PC-3 (cell line): ENCODE measurements around the gene KRTAP10-11. TPM values are rescaled to one million over a fixed set of nuclear protein-coding genes. Genes with fewer than 3 reads are reported as not detected.

Experiments used
- ATAC-seq: fragments of 200-7000 bp; cut with Tn5 transposase; 2 replicates; pipeline ENCODE4 v1.9.1; 2020; ENCODE audit warnings: mild to moderate bottlenecking, moderate library complexity
- BruUV-seq: library from RNA; stranded (reverse); fragments of 400-500 nt; replicated peaks from 2 replicates; lab custom pipeline; 2021; lab: Mats Ljungman, UMichigan
- CTCF ChIA-PET: fragments of 300-600 bp; sonication (Branson Sonifier 250); formaldehyde crosslinking; loops from one replicate; lab custom pipeline; 2022; ENCODE audit warnings: antibody characterized with exemption; lab: Charles Lee
- POLR2A ChIA-PET: fragments of 300-600 bp; sonication (Branson Sonifier 250); formaldehyde crosslinking; loops from one replicate; lab custom pipeline; 2022; ENCODE audit warnings: antibody characterized with exemption; ENCODE audit not compliant: unreplicated experiment; lab: Charles Lee
- DNase-seq: peaks from one replicate; pipeline ENCODE4 v3.0.0-alpha.2; 2015
- H2AFZ ChIP-seq: fragments of 300-600 bp; sonication (generic); 2 replicates; pipeline ENCODE4 v1.6.0; 2016; ENCODE audit warnings: antibody characterized with exemption, low read length
- H3F3A ChIP-seq: fragments of 300-600 bp; sonication (generic); one replicate; pipeline ENCODE4 v1.6.0; 2017; ENCODE audit warnings: antibody characterized with exemption, low read length, control low read depth, mild to moderate bottlenecking; ENCODE audit not compliant: unreplicated experiment
- H3K27ac ChIP-seq: fragments of 300-600 bp; sonication (generic); 2 replicates; pipeline ENCODE4 v1.5.1; 2016; ENCODE audit warnings: mild to moderate bottlenecking, low read length
- H3K27me3 ChIP-seq: fragments of 300-600 bp; sonication (generic); 2 replicates; pipeline ENCODE4 v1.6.1; 2016; ENCODE audit warnings: low read length, mixed read lengths
- H3K36me3 ChIP-seq: fragments of 300-600 bp; sonication (generic); 2 replicates; pipeline ENCODE4 v1.6.1; 2016; ENCODE audit warnings: low read depth, mixed run types, low read length, mixed read lengths
- H3K4me1 ChIP-seq: fragments of 300-600 bp; sonication (generic); 2 replicates; pipeline ENCODE4 v1.5.1; 2016; ENCODE audit warnings: low read length; ENCODE audit not compliant: insufficient read depth
- H3K4me2 ChIP-seq: fragments of 300-600 bp; sonication (generic); 2 replicates; pipeline ENCODE4 v1.6.0; 2016; ENCODE audit warnings: low read length
- H3K4me3 ChIP-seq: fragments of 300-600 bp; sonication (generic); 2 replicates; pipeline ENCODE4 v1.5.1; 2016; ENCODE audit warnings: mild to moderate bottlenecking, low read length, mixed read lengths
- H3K79me2 ChIP-seq: fragments of 300-600 bp; sonication (generic); 2 replicates; pipeline ENCODE4 v1.6.1; 2017; ENCODE audit warnings: low read length, mixed read lengths
- H3K9ac ChIP-seq: fragments of 300-600 bp; sonication (generic); 2 replicates; pipeline ENCODE4 v1.6.0; 2016; ENCODE audit warnings: mild to moderate bottlenecking, low read length
- H3K9me2 ChIP-seq: fragments of 300-600 bp; sonication (generic); replicated peaks from 2 replicates; pipeline ENCODE4 v1.6.1; 2016; ENCODE audit warnings: mixed run types, low read length, mixed read lengths
- H3K9me3 ChIP-seq: fragments of 300-600 bp; sonication (generic); 2 replicates; pipeline ENCODE4 v1.6.1; 2016; ENCODE audit warnings: low read length, mixed read lengths
- H4K20me1 ChIP-seq: fragments of 300-600 bp; sonication (generic); 2 replicates; pipeline ENCODE4 v1.6.1; 2016; ENCODE audit warnings: low read length, mixed read lengths
- CTCF ChIP-seq: fragments of 300-600 bp; sonication (generic); conservative IDR thresholded peaks from 2 replicates; pipeline ENCODE4 v1.5.1; 2017; ENCODE audit warnings: antibody characterized with exemption, low read depth, mild to moderate bottlenecking, low read length
- EZH2 ChIP-seq: fragments of 300-600 bp; sonication (generic); IDR thresholded peaks from one replicate; pipeline ENCODE4 v1.6.1; 2017; ENCODE audit warnings: antibody characterized with exemption, mild to moderate bottlenecking, low read length; ENCODE audit not compliant: unreplicated experiment
- EZH2phosphoT487 ChIP-seq: fragments of 300-600 bp; sonication (generic); IDR thresholded peaks from 2 replicates; pipeline ENCODE4 v1.6.1; 2018; ENCODE audit warnings: mild to moderate bottlenecking, antibody characterized with exemption, low read length, borderline replicate concordance
- intact Hi-C: fragments of 100-400 bp; cut with micrococcal nuclease; formaldehyde crosslinking; loops from 2 replicates; pipeline ENCODE4 v1.9.0; 2023
- total RNA-seq: library from RNA; depleted of rRNA; stranded (reverse); fragments of >200 nt; gene quantifications from 2 replicates; pipeline ENCODE4 v1.2.3, GENCODE V29; 2014

Gene KRTAP10-11
- total RNA-seq, 1 experiment from 2014 or later, result not detected

GRCh38 chr21:44644878-44645277 is 1.3 kb upstream of the KRTAP10-11 start:
- Histone ChIP-seq H3K4me2 (no peak overlapping the region), H3K9me2 (no peaks in the 10 kb centered on the region), H3K4me3 (no peak overlapping the region), H3K79me2 (no peaks in the 10 kb centered on the region), H4K20me1 (no peaks in the 10 kb centered on the region), H3K36me3 (no peaks in the 10 kb centered on the region), H3K27me3 (no peaks in the 10 kb centered on the region), H3F3A (no peaks in the 10 kb centered on the region), H2AFZ (no peak overlapping the region), H3K9ac (no peak overlapping the region), H3K27ac (no peak overlapping the region), H3K4me1 (no peaks in the 10 kb centered on the region), H3K9me3 (no peaks in the 10 kb centered on the region)
- no peak for TF ChIP-seq EZH2phosphoT487
- no peak for TF ChIP-seq EZH2
- TF ChIP-seq CTCF, result no peak
- no peak for ATAC-seq
- CTCF ChIA-PET, result no interaction called here
- POLR2A ChIA-PET, result interaction anchor here (0.5 kb wide), 1 partner anchor 141 kb away, joined by 7 read pairs; no protein-coding TSS in a partner anchor
- no TSS peak for BruUV-seq
- no peak for DNase-seq
- intact Hi-C loops, result no loop called here

DNA sequence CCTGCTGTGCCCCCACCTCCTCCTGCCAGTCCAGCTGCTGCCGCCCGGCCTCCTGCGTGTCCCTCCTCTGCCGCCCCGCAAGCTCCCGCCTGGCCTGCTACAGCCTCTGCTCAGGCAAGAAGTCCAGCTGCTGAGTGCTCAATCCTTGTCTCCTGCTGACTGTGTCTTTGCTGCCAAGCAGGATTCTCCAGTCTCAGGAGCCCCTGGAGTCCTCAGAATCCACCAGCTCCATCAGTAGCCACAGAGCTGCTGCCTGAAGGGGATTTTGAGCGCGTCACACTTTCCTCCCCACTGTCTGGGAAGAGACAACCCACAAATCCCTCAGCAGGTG is 973 bp downstream of the KRTAP10-11 start:
- Histone ChIP-seq H3K9ac (no peak overlapping the region), H3F3A (no peaks in the 10 kb centered on the region), H3K4me1 (no peaks in the 10 kb centered on the region), H3K27me3 (no peaks in the 10 kb centered on the region), H4K20me1 (no peaks in the 10 kb centered on the region), H2AFZ (no peak overlapping the region), H3K4me3 (no peak overlapping the region), H3K4me2 (no peak overlapping the region), H3K36me3 (no peaks in the 10 kb centered on the region), H3K27ac (no peak overlapping the region), H3K79me2 (no peaks in the 10 kb centered on the region), H3K9me3 (no peaks in the 10 kb centered on the region), H3K9me2 (no peaks in the 10 kb centered on the region)
- CTCF ChIA-PET, result no interaction called here
- no TSS peak for BruUV-seq
- ATAC-seq, result no peak
- intact Hi-C loops, result no loop called here
- DNase-seq, result no peak
- POLR2A ChIA-PET, result no interaction called here
- TF ChIP-seq EZH2phosphoT487 (no peak), EZH2 (no peak), CTCF (no peak)

GRCh38 chr21:44648557-44649311 is 2.5 kb downstream of the KRTAP10-11 start:
- ChIA-PET POLR2A (no interaction called here), CTCF (no interaction called here)
- H3K4me1 ChIP-seq, result no peaks in the 10 kb centered on the region
- no peaks in the 10 kb centered on the region for H3K27me3 ChIP-seq
- H2AFZ ChIP-seq, result no peak overlapping the region
- no peak for ATAC-seq
- no peaks in the 10 kb centered on the region for H3K36me3 ChIP-seq
- intact Hi-C loops, result no loop called here
- H3K9ac ChIP-seq, result no peak overlapping the region
- no peaks in the 10 kb centered on the region for H3F3A ChIP-seq
- DNase-seq, result no peak
- no peaks in the 10 kb centered on the region for H3K9me3 ChIP-seq
- H3K4me3 ChIP-seq, result no peak overlapping the region
- TF ChIP-seq EZH2phosphoT487 (no peak), EZH2 (no peak), CTCF (no peak)
- H3K27ac ChIP-seq, result no peak overlapping the region
- BruUV-seq, result no TSS peak
- no peak overlapping the region for H3K4me2 ChIP-seq
- no peaks in the 10 kb centered on the region for H4K20me1 ChIP-seq
- no peaks in the 10 kb centered on the region for H3K79me2 ChIP-seq
- no peaks in the 10 kb centered on the region for H3K9me2 ChIP-seq
